ENCODE data around the gene ZNF12. TPM values are rescaled to one million over a fixed set of nuclear protein-coding genes. Genes with fewer than 3 reads are reported as not detected.
"Not testable (repeated sequence)": the region's sequence is repeated elsewhere in the genome, so short reads cannot be mapped to it uniquely, and the experiment has no call there.

Gene ZNF12
- total RNA-seq: 29.0 TPM

GRCh38 chr7:6706666-6707407 is at the start of gene ZNF12:
ZNF12 (minus strand) TSS chr7:6706947; CDS start chr7:6705173, 1,774 bp downstream.
- peak; percentile 97 for DNase-seq (ENCODE audit: low spot score)

- not testable (repeated sequence) for DNase-seq (ENCODE audit: low spot score)
Observed at GRCh38 chr7:6753964-6754363, 47.2 kb upstream of the ZNF12 start, which contains the start of gene RSPH10B2. RSPH10B2 (plus strand) TSS chr7:6754103; CDS start chr7:6757678, 3,575 bp downstream.

- DNase-seq (ENCODE audit: low spot score): not testable (repeated sequence)
Observed at GRCh38 chr7:6750173-6750572, 43.4 kb upstream of the ZNF12 start.

- not testable (repeated sequence) for DNase-seq (ENCODE audit: low spot score)
Observed at GRCh38 chr7:6749335-6749734, 42.6 kb upstream of the ZNF12 start.

GRCh38 chr7:6744410-6745100 is 37.8 kb upstream of the ZNF12 start:
- not testable (repeated sequence) for DNase-seq (ENCODE audit: low spot score)

- not testable (repeated sequence) for DNase-seq (ENCODE audit: low spot score)
Observed at GRCh38 chr7:6738415-6738814, 31.7 kb upstream of the ZNF12 start.

- DNase-seq (ENCODE audit: low spot score): no peak
Observed at GRCh38 chr7:6730343-6730633, 23.5 kb upstream of the ZNF12 start.

GRCh38 chr7:6729492-6730342 is 23.0 kb upstream of the ZNF12 start:
- DNase-seq (ENCODE audit: low spot score): peak; percentile 95

- not testable (repeated sequence) for DNase-seq (ENCODE audit: low spot score)
Observed at GRCh38 chr7:6728893-6729491, 22.2 kb upstream of the ZNF12 start.

GRCh38 chr7:6727663-6728062 is 20.9 kb upstream of the ZNF12 start:
- no peak for DNase-seq (ENCODE audit: low spot score)

GRCh38 chr7:6726341-6726740 is 19.6 kb upstream of the ZNF12 start:
- not testable (repeated sequence) for DNase-seq (ENCODE audit: low spot score)

GRCh38 chr7:6725003-6725402 is 18.3 kb upstream of the ZNF12 start:
- DNase-seq (ENCODE audit: low spot score): no peak

- not testable (repeated sequence) for DNase-seq (ENCODE audit: low spot score)
Observed at GRCh38 chr7:6724351-6724750, 17.6 kb upstream of the ZNF12 start.

GRCh38 chr7:6718124-6718523 is 11.4 kb upstream of the ZNF12 start:
- no peak for DNase-seq (ENCODE audit: low spot score)

- not testable (repeated sequence) for DNase-seq (ENCODE audit: low spot score)
Observed at GRCh38 chr7:6715898-6716297, 9.2 kb upstream of the ZNF12 start.

GRCh38 chr7:6714360-6714759 is 7.6 kb upstream of the ZNF12 start:
- no peak for DNase-seq (ENCODE audit: low spot score)

- DNase-seq (ENCODE audit: low spot score): no peak
Observed at GRCh38 chr7:6709808-6710207, 3.1 kb upstream of the ZNF12 start.

- no peak for DNase-seq (ENCODE audit: low spot score)
Observed at GRCh38 chr7:6708304-6708703, 1.6 kb upstream of the ZNF12 start.

- DNase-seq (ENCODE audit: low spot score): peak; percentile 48
Observed at GRCh38 chr7:6705959-6706665, 635 bp downstream of the ZNF12 start.

GRCh38 chr7:6701860-6702259 is 4.9 kb downstream of the ZNF12 start:
- no peak for DNase-seq (ENCODE audit: low spot score)

GRCh38 chr7:6700793-6701192 is 6.0 kb downstream of the ZNF12 start:
- DNase-seq (ENCODE audit: low spot score): no peak
